ENCODE data around the gene AFAP1.

DNA sequence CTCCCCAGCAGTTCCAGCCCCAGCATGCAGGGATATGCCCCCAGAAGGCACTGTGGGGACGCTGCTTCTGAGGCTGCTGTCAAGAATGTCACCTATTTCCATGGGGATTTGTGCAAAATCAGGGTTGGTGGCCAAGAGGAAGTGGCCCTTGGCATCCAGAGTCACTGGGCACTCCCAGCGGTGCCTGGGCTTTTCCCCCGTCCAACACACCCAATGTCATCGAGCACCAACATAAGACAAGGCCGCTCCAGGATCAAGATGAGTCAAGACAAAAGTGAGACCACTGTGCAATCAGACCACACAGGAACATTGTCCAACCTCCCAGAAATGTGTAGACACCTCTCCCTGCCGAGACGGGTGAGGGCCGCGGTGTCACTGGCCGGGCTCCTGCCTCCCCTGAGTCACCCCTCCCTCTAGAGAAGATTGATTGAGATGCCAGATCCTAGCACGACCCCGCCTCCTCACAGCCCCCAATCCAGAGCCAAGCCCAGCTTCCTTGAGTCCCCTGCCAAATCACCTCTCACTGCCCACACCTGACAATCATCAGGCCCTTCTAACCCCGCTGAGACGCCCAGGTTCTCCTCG lies 194.3 kb downstream of the AFAP1 start:
- TF ChIP-seq, protein P1, sequence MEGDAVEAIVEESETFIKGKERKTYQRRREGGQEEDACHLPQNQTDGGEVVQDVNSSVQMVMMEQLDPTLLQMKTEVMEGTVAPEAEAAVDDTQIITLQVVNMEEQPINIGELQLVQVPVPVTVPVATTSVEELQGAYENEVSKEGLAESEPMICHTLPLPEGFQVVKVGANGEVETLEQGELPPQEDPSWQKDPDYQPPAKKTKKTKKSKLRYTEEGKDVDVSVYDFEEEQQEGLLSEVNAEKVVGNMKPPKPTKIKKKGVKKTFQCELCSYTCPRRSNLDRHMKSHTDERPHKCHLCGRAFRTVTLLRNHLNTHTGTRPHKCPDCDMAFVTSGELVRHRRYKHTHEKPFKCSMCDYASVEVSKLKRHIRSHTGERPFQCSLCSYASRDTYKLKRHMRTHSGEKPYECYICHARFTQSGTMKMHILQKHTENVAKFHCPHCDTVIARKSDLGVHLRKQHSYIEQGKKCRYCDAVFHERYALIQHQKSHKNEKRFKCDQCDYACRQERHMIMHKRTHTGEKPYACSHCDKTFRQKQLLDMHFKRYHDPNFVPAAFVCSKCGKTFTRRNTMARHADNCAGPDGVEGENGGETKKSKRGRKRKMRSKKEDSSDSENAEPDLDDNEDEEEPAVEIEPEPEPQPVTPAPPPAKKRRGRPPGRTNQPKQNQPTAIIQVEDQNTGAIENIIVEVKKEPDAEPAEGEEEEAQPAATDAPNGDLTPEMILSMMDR (conservative IDR thresholded peaks at IDR 0.05; ENCODE audit: low read length), result no peak
- no peak for TF ChIP-seq EZH2phosphoT487 (IDR thresholded peaks at IDR 0.05; ENCODE audit: borderline replicate concordance)

Measured in Loucy (cell line).